SU-DHL-6 (cell line): ENCODE results near the gene CTBS.

Experiments
- H2AFZ ChIP-seq: fragments of 200-600 bp; sonication (generic); 2 replicates; pipeline ENCODE4 v1.6.1; 2014; ENCODE audit warnings: low read depth, mild to moderate bottlenecking, moderate library complexity, mixed read lengths, antibody characterized with exemption, low read length; ENCODE audit not compliant: severe bottlenecking
- H3F3A ChIP-seq: fragments of 200-600 bp; shearing (Covaris generic); 2 replicates; pipeline ENCODE4 v1.6.0; 2016; ENCODE audit warnings: antibody characterized with exemption, mild to moderate bottlenecking; ENCODE audit not compliant: insufficient read depth
- H3K27ac ChIP-seq: fragments of 200-600 bp; sonication (generic); 2 replicates; pipeline ENCODE4 v1.5.1; 2016; ENCODE audit warnings: low read depth, mild to moderate bottlenecking, low read length, moderate library complexity, mixed read lengths
- H3K27me3 ChIP-seq: fragments of 200-600 bp; sonication (generic), shearing (Covaris generic); 2 replicates; pipeline ENCODE4 v1.6.0; 2014; ENCODE audit warnings: mild to moderate bottlenecking, low read length
- H3K36me3 ChIP-seq: fragments of 200-600 bp; sonication (generic); 2 replicates; pipeline ENCODE4 v1.6.1; 2014; ENCODE audit warnings: mild to moderate bottlenecking, low read length, mixed read lengths
- H3K4me2 ChIP-seq: fragments of 300-600, 200-600 bp; shearing (Covaris generic), sonication (generic); 2 replicates; pipeline ENCODE4 v1.6.0; 2014; ENCODE audit warnings: low read length, low read depth, mild to moderate bottlenecking; ENCODE audit not compliant: poor library complexity, severe bottlenecking
- H3K4me3 ChIP-seq: fragments of 200-600 bp; sonication (generic); 2 replicates; pipeline ENCODE4 v1.5.1; 2014; ENCODE audit warnings: antibody characterized with exemption, low read length, mild to moderate bottlenecking, mixed read lengths; ENCODE audit not compliant: insufficient read depth, poor library complexity, severe bottlenecking
- H3K79me2 ChIP-seq: fragments of 200-600 bp; sonication (generic); 2 replicates; pipeline ENCODE4 v1.6.1; 2014; ENCODE audit warnings: mild to moderate bottlenecking, low read length, moderate library complexity; ENCODE audit not compliant: insufficient read depth
- H3K9ac ChIP-seq: fragments of 200-600 bp; sonication (generic); 2 replicates; pipeline ENCODE4 v1.7.0; 2014; ENCODE audit warnings: mild to moderate bottlenecking, low read length
- H3K9me2 ChIP-seq: fragments of 200-600 bp; sonication (generic); replicated peaks from 2 replicates; pipeline ENCODE4 v1.6.1; 2014; ENCODE audit warnings: low read length; ENCODE audit not compliant: insufficient read depth
- H3K9me3 ChIP-seq: fragments of 200-600 bp; sonication (generic); 2 replicates; pipeline ENCODE4 v1.6.1; 2014; ENCODE audit warnings: low read length, mixed read lengths; ENCODE audit not compliant: insufficient read depth
- H4K20me1 ChIP-seq: fragments of 200-600 bp; sonication (generic); 2 replicates; pipeline ENCODE4 v1.6.1; 2014; ENCODE audit warnings: low read depth, mild to moderate bottlenecking, antibody characterized with exemption, low read length, moderate library complexity, mixed read lengths
- EZH2phosphoT487 ChIP-seq: fragments of 200-600 bp; sonication (generic), shearing (Covaris generic); conservative IDR thresholded peaks from 2 replicates; pipeline ENCODE4 v1.6.1; 2018; ENCODE audit warnings: mild to moderate bottlenecking, antibody characterized with exemption, low read length, moderate library complexity, mixed read lengths
- TF ChIP-seq, protein P1 (sequence below): fragments of 200-600 bp; sonication (generic); IDR thresholded peaks from one replicate; pipeline ENCODE4 v1.5.1; 2017; ENCODE audit warnings: antibody characterized with exemption, mild to moderate bottlenecking, low read length, moderate library complexity; ENCODE audit not compliant: insufficient read depth, poor library complexity, severe bottlenecking

Gene CTBS

DNA sequence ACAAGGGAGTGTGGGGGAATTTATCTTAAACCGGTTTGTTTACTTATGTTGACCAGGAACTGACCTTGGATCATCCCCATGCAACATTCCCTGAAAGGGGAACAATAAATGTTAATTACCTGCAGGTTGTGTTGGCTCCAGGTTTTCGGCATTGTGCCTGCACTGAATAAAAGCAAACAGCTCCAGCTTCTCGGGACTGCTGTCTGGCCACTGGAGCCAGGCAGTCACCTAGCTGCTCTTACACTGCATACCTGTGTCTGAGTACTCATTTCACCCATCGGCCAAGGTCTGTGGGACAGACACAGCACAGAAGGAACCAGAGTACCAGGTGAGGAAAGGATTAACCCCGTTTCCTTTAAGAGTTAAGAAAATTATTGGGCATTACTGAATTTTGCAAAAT, 32.7 kb upstream of the CTBS start:
- Histone ChIP-seq H3K9me3 (peaks cover 22% of the 10 kb centered on the region), H3K4me2 (no peak overlapping the region)
- TF ChIP-seq, protein P1, sequence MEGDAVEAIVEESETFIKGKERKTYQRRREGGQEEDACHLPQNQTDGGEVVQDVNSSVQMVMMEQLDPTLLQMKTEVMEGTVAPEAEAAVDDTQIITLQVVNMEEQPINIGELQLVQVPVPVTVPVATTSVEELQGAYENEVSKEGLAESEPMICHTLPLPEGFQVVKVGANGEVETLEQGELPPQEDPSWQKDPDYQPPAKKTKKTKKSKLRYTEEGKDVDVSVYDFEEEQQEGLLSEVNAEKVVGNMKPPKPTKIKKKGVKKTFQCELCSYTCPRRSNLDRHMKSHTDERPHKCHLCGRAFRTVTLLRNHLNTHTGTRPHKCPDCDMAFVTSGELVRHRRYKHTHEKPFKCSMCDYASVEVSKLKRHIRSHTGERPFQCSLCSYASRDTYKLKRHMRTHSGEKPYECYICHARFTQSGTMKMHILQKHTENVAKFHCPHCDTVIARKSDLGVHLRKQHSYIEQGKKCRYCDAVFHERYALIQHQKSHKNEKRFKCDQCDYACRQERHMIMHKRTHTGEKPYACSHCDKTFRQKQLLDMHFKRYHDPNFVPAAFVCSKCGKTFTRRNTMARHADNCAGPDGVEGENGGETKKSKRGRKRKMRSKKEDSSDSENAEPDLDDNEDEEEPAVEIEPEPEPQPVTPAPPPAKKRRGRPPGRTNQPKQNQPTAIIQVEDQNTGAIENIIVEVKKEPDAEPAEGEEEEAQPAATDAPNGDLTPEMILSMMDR = no peak
- no peak for TF ChIP-seq EZH2phosphoT487

DNA sequence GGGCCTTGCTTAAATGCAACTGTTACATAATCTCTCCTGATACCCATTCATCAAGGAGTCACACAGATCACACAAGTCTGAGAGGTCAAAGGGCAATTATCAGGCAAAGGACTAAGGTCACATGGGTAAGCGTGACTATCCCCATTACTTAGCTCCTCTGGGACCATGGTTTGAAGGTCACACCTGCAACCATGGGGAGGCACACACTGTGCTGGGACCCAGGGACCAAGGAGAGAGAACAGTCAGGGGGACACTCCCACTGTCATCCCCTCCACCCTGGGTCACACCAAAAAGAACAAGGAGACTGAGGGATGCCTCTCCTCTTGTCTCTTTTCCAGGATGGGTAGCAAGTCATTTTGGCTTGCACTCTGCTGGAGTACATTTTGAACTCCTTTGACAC, 30.9 kb upstream of the CTBS start:
- Histone ChIP-seq H2AFZ (no peak overlapping the region), H3K4me3 (no peak overlapping the region), H3F3A (no peaks in the 10 kb centered on the region), H3K36me3 (no peaks in the 10 kb centered on the region), H3K9me2 (no peaks in the 10 kb centered on the region), H3K4me2 (no peak overlapping the region), H4K20me1 (no peaks in the 10 kb centered on the region), H3K9ac (no peak overlapping the region), H3K79me2 (no peaks in the 10 kb centered on the region), H3K27ac (no peak overlapping the region), H3K9me3 (peaks cover 22% of the 10 kb centered on the region), H3K27me3 (no peaks in the 10 kb centered on the region)
- TF ChIP-seq, protein P1 = no peak
- no peak for TF ChIP-seq EZH2phosphoT487

More for the DNA sequence above, 32.7 kb upstream of the CTBS start:
- H2AFZ ChIP-seq = no peak overlapping the region
- H3K79me2 ChIP-seq = no peaks in the 10 kb centered on the region
- H4K20me1 ChIP-seq = no peaks in the 10 kb centered on the region
- no peaks in the 10 kb centered on the region for H3K9me2 ChIP-seq
- no peaks in the 10 kb centered on the region for H3F3A ChIP-seq
- H3K27ac ChIP-seq = no peak overlapping the region
- no peak overlapping the region for H3K9ac ChIP-seq
- H3K27me3 ChIP-seq = no peaks in the 10 kb centered on the region
- no peaks in the 10 kb centered on the region for H3K36me3 ChIP-seq
- no peak overlapping the region for H3K4me3 ChIP-seq

DNA sequence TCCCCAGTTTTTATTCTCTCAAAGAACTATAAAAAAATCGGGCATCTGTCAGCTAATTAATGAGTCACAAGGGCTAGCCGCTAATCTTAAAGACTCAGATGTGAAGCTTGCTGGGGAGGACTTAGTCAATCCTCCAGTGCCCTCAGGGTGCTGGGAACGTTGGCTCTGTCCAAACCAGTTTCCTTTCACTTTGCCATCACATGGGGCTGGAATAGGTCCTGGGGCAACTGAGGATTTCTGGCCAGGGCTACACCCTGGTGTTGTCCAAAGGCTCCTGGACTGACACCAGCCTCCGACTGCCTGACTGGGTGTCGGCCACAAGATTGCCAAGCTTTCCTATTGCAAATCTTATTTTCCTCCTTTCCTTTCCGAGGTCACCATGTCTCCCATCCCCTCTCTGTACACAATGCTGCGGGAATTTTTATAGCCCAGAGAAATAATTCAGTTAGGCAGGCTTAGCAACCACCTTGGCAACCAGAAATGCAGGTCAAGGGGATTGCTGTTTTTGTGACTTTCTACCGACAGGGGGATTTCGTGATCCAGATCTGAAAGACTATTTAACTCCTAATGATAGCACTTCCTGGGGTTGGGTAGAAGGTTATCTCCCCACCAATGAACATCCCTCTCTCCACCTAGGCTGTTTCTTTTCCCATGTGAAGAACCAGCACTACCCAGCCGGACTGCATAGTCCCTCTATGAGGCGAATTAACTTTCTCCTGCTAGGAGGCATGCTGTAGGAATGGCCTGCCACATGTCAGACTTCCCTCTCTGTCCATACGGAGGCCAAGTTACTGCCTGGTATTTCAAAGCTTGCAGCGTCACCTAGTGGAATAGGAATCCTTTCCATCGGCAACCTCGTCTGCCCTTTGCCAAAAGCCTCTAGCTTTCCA, 29.9 kb upstream of the CTBS start:
- no peak overlapping the region for H3K27ac ChIP-seq
- H3K36me3 ChIP-seq = no peaks in the 10 kb centered on the region
- H4K20me1 ChIP-seq = no peaks in the 10 kb centered on the region
- H2AFZ ChIP-seq = no peak overlapping the region
- TF ChIP-seq, protein P1 = no peak
- TF ChIP-seq EZH2phosphoT487 = no peak
- H3K9me2 ChIP-seq = no peaks in the 10 kb centered on the region
- no peak overlapping the region for H3K4me3 ChIP-seq
- H3K9me3 ChIP-seq = peaks cover 22% of the 10 kb centered on the region
- H3F3A ChIP-seq = no peaks in the 10 kb centered on the region
- no peaks in the 10 kb centered on the region for H3K79me2 ChIP-seq
- no peak overlapping the region for H3K4me2 ChIP-seq
- H3K9ac ChIP-seq = no peak overlapping the region
- no peaks in the 10 kb centered on the region for H3K27me3 ChIP-seq
